ENCODE measurements around the gene JCAD. TPM values are rescaled to one million over a fixed set of nuclear protein-coding genes. Genes with fewer than 3 reads are reported as not detected.

Gene JCAD
- total RNA-seq, 4 donors from 2014 or later, result 2.6 to 10.1 (median 6.8) TPM

DNA sequence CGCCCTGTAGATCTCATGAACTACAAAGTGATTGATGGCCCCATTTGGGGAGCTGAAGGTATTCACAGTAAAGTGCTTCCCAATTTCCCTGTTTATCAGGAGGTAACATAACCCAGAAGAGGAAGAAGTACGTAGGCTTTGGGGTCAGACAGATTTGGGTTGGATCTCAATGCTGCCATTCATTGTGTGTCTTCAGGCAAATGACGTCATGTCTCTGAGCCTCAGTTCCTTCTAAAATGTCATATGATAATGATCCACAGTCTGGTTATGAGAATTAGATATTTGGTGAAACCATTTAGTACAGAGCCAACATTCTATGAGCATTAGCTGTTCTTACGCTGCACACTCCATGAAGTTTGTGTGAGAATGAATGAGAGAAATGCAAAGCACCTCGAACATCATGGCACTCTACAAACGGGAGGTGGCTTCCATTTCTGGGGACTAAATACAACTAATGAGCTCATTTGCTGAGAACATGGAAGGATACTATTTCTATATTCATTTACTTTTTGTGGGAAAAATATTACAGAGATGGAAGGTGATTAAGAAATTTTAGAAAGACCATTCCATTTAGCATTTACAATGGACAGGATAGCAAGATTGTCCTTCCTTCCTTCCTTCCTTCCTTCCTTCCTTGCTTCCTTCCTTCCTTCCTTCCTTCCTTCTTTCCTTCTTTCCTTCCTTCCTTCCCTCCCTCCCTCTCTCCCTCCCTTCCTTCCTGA is 13.8 kb upstream of the JCAD start:
- TF ChIP-seq EP300 (IDR thresholded peaks at IDR 0.05) (no peak), POLR2A (IDR thresholded peaks at IDR 0.05) (no peak), POLR2AphosphoS5 (IDR thresholded peaks at IDR 0.05) (no peak)
- TF ChIP-seq, protein P1, sequence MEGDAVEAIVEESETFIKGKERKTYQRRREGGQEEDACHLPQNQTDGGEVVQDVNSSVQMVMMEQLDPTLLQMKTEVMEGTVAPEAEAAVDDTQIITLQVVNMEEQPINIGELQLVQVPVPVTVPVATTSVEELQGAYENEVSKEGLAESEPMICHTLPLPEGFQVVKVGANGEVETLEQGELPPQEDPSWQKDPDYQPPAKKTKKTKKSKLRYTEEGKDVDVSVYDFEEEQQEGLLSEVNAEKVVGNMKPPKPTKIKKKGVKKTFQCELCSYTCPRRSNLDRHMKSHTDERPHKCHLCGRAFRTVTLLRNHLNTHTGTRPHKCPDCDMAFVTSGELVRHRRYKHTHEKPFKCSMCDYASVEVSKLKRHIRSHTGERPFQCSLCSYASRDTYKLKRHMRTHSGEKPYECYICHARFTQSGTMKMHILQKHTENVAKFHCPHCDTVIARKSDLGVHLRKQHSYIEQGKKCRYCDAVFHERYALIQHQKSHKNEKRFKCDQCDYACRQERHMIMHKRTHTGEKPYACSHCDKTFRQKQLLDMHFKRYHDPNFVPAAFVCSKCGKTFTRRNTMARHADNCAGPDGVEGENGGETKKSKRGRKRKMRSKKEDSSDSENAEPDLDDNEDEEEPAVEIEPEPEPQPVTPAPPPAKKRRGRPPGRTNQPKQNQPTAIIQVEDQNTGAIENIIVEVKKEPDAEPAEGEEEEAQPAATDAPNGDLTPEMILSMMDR (IDR thresholded peaks at IDR 0.05), result no peak
- Histone ChIP-seq H3K9me3 (no peaks in the 10 kb centered on the region), H3K27me3 (no peaks in the 10 kb centered on the region), H3K4me1 (no peaks in the 10 kb centered on the region), H3K27ac (no peak overlapping the region), H3K4me3 (no peak overlapping the region), H3K36me3 (no peaks in the 10 kb centered on the region)
- DNase-seq (ENCODE audit: low spot score in 2 of 2), result no peak
- WGBS, result 94% methylated on average over 6 of the region's 6 CpGs

DNA sequence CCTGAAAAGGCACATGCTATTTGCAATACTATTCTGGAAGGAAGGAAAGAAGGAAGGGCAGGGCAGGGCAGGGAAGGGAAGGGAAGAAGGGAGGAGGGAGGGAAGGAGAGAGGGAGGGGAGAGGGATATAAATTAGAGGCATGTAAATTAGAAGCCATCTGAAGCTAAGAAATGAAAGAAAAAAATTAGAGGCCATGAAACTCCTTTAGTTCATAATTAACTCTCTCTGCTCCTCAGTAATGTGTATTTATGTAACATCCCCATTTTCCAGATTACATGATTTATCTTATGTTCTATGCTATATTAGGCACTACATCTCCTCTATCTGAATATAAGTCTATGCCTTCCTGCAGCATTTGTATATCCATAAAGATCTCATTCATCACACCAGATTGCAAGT is 12.7 kb upstream of the JCAD start:
- Histone ChIP-seq H3K27me3 (no peaks in the 10 kb centered on the region), H3K9me3 (no peaks in the 10 kb centered on the region), H3K27ac (no peak overlapping the region), H3K4me3 (no peak overlapping the region), H3K36me3 (no peaks in the 10 kb centered on the region), H3K4me1 (no peaks in the 10 kb centered on the region)
- TF ChIP-seq, protein P1 (IDR thresholded peaks at IDR 0.05), result no peak
- TF ChIP-seq POLR2AphosphoS5 (IDR thresholded peaks at IDR 0.05), result no peak
- TF ChIP-seq POLR2A (IDR thresholded peaks at IDR 0.05), result no peak
- TF ChIP-seq EP300 (IDR thresholded peaks at IDR 0.05), result no peak
- no peak for DNase-seq (ENCODE audit: low spot score in 2 of 2)

DNA sequence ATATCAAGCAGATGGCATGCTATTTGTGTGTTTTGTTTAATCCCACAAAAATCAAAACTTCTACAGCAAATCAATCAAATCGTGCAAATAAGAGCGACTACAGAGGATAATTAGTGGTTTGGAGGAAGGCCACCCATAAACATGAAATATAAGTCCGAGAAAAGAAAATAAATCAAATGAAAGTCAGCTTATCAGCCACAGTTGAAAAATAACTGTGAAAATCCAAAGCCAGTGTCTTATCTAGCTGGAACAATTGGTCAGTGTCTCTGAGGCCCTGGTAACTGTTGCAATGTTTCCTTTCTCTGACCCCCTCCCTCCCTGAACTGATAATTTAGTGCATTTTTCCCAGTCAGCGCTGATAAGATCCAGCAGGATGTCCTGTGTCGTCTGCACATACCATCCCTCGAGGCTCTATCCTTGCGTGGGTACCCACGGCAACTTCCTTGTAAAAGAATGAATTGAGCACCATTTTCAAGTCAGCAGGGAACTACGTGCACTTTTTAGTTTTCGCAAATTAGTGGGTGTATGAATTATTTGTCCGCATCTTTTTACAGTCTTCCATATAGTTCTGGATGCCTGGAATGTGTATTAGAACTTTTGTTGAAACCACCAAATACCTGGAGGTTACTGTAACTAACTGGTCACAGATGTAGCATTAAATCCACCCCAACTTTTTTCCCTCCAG is 10.8 kb upstream of the JCAD start:
- Histone ChIP-seq H3K9me3 (no peaks in the 10 kb centered on the region), H3K4me1 (no peaks in the 10 kb centered on the region), H3K36me3 (no peaks in the 10 kb centered on the region), H3K27me3 (no peaks in the 10 kb centered on the region), H3K27ac (no peak overlapping the region), H3K4me3 (no peak overlapping the region)
- 73% methylated on average over 11 of the region's 11 CpGs for WGBS
- TF ChIP-seq EP300 (IDR thresholded peaks at IDR 0.05) (no peak), POLR2A (IDR thresholded peaks at IDR 0.05) (no peak), POLR2AphosphoS5 (IDR thresholded peaks at IDR 0.05) (no peak)
- TF ChIP-seq, protein P1 (IDR thresholded peaks at IDR 0.05), result no peak
- DNase-seq (ENCODE audit: low spot score in 2 of 2), result no peak

DNA sequence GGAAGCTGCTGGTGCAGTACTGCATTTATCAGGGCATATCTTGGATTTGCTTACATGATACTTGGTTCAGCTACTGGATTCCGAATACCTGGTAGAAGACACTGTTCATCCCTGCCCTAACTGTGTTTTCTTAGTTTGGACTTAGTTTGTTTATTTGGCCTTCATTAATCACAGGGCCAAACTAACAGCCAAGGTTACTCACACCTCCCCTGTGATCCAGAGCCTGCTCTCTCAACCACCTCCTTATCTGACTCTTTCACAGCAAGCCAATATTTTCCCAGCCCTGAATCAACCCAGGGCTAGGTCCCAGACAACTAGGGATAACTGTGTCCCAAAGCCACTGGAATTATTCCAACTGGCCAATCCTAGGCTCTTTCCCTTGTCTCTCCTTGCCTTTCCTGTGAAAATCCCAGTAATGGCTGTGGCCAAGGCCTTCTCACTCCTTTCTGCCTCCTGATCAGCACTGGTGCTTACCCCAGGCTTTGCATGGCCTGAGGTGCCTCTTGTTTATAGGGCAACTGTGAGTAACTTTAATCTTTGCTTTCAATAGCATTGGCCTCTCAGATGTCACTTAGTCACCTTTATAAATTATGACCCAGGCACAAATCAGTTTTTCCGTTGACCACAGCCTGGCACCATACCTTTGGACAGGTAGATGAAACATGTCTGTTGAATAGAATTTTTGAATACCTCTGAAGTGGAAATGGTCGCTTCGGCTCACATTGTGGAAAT is 9.3 kb upstream of the JCAD start:
- 93% methylated on average over 4 of the region's 4 CpGs for WGBS
- Histone ChIP-seq H3K9me3 (no peaks in the 10 kb centered on the region), H3K36me3 (no peaks in the 10 kb centered on the region), H3K27ac (no peak overlapping the region), H3K4me3 (no peak overlapping the region), H3K4me1 (no peaks in the 10 kb centered on the region), H3K27me3 (no peaks in the 10 kb centered on the region)
- TF ChIP-seq POLR2A (IDR thresholded peaks at IDR 0.05) (no peak), EP300 (IDR thresholded peaks at IDR 0.05) (no peak), POLR2AphosphoS5 (IDR thresholded peaks at IDR 0.05) (no peak)
- TF ChIP-seq, protein P1 (IDR thresholded peaks at IDR 0.05), result no peak
- no peak for DNase-seq (ENCODE audit: low spot score in 2 of 2)

DNA sequence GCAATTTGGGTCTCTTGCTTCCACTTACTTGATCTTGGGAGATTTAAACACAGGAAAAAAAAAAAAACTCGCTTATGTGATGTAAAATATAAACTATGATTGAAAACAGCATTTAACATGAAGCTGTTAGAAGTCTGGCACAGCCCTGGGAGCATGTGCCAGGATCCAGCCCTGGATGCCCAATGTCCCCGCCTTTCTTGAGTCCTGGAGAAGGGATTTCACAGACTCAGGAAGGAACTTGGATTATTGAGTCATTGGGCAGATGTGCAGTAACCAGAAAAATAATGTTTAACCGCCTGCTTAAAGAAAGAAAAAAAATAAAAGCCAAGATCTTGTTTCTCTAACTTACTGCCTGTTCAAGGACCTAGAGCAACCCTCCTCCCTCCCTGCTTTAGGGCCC is 3.7 kb upstream of the JCAD start:
- TF ChIP-seq POLR2AphosphoS5 (IDR thresholded peaks at IDR 0.05) (no peak), POLR2A (IDR thresholded peaks at IDR 0.05) (no peak), EP300 (IDR thresholded peaks at IDR 0.05) (no peak)
- TF ChIP-seq, protein P1 (IDR thresholded peaks at IDR 0.05), result no peak
- no peaks in the 10 kb centered on the region for H3K9me3 ChIP-seq
- no peak for DNase-seq (ENCODE audit: low spot score in 2 of 2)
- H3K36me3 ChIP-seq, result no peaks in the 10 kb centered on the region
- no peak overlapping the region for H3K4me3 ChIP-seq
- 27% methylated on average over 3 of the region's 3 CpGs for WGBS
- H3K27me3 ChIP-seq, result peaks cover 7% of the 10 kb centered on the region
- no peak overlapping the region for H3K27ac ChIP-seq
- H3K4me1 ChIP-seq, result peaks cover 21% of the 10 kb centered on the region

Measured in suprapubic skin (tissue), 4 donors.